Globus pallidus (tissue), 1 donor: ENCODE measurements around the gene OR3A2.
"Not testable (repeated sequence)": the region's sequence is repeated elsewhere in the genome, so short reads cannot be mapped to it uniquely, and the experiment has no call there.

Experiments used
- DNase-seq: peaks from one replicate; pipeline ENCODE4 v3.0.0-alpha.2; 2015; ENCODE audit warnings: low spot score

Gene OR3A2

DNA sequence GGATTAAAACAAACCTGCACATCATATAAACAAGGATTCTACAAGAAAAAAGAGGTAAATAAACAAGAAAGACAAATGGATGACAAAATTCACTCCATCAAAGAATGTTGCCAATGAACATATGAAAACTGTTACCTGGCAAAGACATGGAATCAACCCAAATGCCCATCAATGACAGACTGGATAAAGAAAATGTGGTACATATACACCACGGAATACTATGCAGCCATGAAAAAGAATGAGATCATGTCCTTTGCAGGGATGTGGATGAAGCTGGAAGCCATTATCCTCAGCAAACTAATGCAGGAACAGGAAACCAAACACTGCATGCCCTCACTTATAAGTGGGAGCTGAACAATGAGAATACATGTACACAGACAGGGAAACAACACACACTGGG is 92.6 kb downstream of the OR3A2 start:
- not testable (repeated sequence) for DNase-seq

DNA sequence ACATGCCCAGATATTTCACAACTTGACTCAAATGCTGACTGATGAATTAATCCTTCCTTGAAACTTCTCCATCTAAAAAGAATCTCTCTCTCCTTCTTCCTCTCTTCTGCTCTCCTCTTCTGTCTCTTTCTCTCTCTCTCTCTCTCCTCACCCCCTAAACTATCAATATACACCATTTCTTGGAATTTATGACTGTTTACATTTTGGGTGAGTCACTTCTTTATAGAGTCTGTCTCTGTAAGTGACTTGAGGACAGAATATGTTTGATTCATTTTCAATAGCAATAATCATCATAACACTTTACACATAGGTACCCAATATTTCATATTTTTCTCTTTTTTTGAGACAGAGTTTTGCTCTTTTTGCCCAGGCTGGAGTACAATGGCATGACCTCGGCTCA is 103.2 kb downstream of the OR3A2 start:
- no peak for DNase-seq

DNA sequence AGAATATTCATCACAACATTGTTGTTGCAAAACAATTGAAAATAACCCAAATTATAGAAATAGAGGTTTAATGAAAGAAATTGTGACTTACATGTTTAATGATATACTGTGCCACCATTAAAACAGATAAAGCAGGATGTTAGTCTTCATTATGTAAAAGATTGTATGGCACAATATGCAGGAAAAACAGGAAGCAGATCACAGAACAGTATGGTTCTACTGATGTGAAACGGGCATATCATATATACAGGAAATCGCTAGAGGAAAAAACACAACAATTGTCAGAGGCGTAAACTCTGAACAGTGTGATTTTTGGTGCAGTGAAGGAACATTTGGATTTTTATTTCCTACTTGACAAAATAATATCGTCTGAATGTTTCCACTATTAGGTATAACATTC is 110.0 kb downstream of the OR3A2 start:
- no peak for DNase-seq

DNA sequence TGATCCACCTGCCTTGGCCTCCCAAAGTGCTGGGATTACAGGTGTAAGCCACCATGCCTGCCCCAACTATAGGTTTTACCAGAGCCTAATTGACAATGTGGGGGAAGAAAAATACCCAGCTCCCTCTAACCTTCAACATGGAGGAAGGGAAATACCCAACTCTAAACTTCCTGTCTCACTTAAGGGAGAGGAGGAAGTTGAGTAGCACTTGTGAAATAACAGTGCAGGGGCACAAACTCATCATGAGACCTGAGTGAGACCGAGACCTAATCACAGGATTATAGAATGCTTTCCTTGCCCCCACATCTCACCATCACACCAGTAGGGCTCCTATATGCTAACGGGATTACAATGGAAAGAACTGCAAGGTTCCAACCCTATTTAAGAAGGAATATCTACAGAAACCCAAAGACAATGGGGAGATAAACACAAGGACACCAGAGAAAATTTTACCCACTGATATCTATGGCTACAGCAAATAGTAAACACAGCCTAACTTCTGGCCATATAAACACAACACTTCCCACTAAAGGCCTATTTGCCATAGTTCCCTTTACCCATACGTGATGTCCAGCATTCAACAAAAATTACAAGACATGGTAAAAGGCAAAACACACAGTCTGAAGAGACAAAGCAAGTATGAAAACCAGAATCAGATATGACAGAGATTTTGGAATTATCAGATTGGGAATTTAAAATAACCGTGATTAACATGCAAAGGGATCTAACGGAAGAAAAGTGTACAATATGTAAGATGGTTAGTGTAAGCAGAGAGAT is 114.8 kb downstream of the OR3A2 start:
- no peak for DNase-seq

DNA sequence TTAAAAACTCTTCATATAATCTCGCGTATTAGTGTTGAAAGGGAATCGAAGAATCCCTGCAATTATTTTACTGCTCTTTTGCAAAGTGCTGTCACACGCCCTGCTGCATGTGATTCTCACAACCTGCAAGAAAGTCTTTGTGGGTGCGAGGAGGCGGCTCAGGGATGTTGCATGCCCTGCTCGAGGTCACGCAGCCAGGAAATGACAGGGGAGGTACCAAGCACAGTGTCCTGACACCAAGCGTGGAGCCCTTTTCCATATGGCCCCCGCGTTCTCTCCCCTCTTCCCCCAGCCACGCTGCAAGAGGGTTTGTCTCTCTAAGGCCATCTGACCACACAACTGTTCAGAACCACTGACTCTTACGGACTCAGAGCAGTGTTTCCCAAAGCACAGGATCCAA is 125.5 kb downstream of the OR3A2 start:
- DNase-seq = no peak

DNA sequence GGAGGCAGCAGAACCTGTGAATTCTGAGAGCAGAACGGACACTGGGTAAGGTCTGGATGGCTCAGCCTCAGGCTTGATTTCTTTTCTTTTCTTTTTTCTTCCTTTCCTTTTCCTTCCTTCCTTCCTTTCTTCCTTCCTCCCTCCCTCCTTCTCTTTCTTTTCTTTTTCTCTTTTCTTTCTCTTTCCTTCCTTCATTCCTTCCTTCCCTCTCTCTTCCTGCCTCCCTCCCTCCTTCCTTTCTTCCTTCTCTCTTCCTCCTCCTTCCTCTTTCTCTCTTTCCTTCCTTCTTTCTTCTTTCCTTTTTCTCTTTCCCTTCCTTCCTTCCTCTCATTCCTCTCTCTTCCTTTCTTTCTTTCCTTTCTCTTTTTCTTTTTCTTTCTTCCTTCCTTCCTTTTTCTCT is 125.9 kb downstream of the OR3A2 start:
- no peak for DNase-seq

DNA sequence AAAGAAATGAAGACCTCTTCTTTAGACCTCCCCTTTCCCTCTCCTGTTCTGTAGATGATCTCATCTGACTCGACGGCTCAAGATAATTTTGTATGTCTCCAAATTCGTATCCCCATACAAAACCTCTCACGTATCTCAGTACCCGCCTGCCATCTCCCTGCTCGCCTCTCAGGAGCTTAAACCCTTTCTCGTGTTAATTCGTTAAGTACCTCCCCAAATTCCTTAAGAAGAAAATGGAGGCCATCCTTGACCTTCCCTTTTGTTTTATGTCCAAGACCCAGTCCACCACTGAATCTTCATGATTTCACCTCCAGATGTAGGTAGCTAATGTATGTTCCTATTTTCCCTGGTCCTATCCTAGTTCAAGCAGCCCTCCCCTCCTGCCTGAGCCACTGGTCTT is 129.5 kb downstream of the OR3A2 start:
- no peak for DNase-seq

DNA sequence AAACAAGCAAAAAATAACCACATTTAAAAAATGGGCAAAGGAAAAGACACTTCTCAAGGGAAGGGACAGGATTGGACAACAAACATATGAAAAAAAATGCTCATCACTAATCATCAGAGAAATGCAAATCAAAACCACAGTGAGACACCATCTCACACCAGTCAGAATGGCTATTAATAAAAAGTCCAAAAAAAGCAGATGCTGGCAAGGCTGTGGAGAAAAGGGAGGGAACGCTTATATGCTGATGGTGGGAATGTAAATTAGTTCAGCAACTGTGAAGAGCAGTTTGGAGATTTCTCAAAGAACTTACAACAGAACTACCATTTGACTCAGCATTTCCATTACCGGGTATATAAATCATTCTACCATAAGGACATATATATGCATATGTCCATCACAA is 137.1 kb downstream of the OR3A2 start:
- not testable (repeated sequence) for DNase-seq

DNA sequence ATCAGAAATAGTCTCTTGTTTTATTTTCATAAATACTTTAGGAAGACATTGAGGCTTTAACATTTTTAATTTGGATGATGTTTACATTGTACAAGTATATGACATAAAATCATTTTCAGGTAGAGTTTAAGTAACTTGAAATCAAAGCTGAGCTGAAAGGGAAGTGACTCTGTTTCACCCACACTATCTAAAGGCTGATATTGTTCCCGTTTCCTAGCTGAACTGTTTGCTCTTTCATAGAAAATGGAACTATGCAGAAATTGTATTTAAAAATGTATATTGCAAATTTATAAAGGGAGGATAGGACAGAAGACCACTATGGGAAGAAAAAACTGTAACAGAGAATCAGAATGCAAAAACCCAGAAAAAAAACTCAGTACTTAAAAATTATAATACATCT is 141.3 kb downstream of the OR3A2 start:
- DNase-seq = peak; percentile 3

DNA sequence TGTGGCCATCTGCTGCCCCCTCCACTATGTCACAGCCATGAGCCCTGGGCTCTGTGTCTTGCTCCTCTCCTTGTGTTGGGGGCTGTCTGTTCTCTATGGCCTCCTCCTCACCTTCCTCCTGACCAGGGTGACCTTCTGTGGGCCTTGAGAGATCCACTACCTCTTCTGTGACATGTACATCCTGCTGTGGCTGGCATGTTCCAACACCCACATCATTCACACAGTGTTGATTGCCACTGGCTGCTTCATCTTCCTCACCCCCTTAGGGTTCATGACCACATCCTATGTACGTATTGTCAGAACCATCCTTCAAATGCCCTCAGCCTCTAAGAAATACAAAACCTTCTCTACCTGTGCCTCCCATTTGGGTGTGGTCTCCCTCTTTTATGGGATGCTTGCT is 145.1 kb downstream of the OR3A2 start:
- DNase-seq = not testable (repeated sequence)

DNA sequence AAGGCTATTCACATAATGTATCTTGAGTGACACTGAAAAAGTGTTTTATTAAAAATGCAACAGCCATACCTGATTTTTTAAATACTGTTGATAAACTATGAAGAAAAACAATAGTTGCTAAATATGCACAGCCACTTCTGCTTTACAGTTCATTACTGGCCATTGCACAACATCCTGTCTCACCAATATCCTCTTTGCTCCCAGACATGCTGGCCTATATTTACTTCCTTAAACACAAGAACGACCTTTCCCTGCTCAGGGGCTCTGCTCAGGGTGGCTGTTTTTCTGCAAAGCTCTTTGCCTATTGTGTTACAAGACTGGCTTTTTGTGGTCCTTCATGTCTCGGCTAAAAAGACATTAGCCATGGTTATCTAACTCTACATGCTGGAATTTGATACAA is 147.4 kb downstream of the OR3A2 start:
- peak; percentile 7 for DNase-seq

DNA sequence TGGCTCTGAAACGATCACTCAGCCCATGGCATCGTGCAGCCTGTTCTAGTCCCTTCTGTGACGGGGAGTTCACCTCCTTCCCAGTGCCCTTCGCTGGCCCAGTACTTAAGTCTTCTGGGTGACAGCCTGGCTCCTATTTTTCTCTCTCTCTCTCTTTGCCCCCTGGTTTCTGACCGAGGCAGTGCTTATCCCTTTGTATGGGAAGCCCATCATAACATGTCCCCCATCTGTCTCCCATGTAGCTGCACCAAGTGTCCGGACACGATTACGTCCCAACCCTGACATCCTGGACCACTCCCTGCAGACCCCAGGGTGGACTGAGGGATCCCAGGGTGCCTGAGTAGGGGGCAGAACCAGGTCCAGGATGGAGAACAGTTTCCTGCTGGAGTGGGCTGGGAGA is 153.8 kb downstream of the OR3A2 start:
- DNase-seq = not testable (repeated sequence)
